ENCODE results near the gene TRAF5. TPM values are rescaled to one million over a fixed set of nuclear protein-coding genes. Genes with fewer than 3 reads are reported as not detected.
"Not testable (repeated sequence)": the region's sequence is repeated elsewhere in the genome, so short reads cannot be mapped to it uniquely, and the experiment has no call there.

The TRAF5 gene
- total and polyA plus RNA-seq, 4 donors = 0.68 to 3.3 (median 1.6) TPM

DNA sequence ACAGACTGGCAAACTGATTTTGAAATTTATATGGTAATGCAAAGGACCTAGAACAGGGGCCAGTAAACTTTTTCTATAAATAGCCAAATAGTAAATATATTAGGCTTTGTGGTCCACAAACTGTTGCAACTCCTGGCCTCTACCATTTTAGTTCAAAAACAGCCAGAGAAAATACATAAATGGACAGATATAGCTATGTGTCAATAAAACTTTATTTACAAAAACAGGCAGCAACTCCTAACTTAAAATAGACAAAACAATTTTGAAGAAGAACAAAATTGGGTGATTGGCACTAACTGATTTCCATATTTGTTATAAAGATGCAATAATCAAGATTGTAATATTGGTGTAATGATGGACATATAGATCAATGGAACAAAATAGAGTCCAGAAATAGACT lies 6.7 kb upstream of the TRAF5 start:
- no peaks in the 10 kb centered on the region for H3K4me1 ChIP-seq (ENCODE audit: control insufficient read depth in 4 of 4, insufficient read depth in 4 of 4, low read length in 3 of 4)
- no peaks in the 10 kb centered on the region for H3K27me3 ChIP-seq (ENCODE audit: control insufficient read depth in 4 of 4, insufficient read depth in 4 of 4, low read length in 3 of 4)
- peaks cover 0 to 10% (median 2%) of the 10 kb centered on the region in 4 donors for H3K36me3 ChIP-seq (ENCODE audit: control insufficient read depth in 4 of 4, insufficient read depth in 3 of 4, low read depth in 1 of 4, low read length in 3 of 4)
- H3K4me3 ChIP-seq (ENCODE audit: low read depth in 1 of 3, low read length in 3 of 3) = no peak overlapping the region
- TF ChIP-seq HNF4G (IDR thresholded peaks at IDR 0.05) = no peak
- no peak for TF ChIP-seq SP1 (IDR thresholded peaks at IDR 0.05)
- TF ChIP-seq, protein P1, sequence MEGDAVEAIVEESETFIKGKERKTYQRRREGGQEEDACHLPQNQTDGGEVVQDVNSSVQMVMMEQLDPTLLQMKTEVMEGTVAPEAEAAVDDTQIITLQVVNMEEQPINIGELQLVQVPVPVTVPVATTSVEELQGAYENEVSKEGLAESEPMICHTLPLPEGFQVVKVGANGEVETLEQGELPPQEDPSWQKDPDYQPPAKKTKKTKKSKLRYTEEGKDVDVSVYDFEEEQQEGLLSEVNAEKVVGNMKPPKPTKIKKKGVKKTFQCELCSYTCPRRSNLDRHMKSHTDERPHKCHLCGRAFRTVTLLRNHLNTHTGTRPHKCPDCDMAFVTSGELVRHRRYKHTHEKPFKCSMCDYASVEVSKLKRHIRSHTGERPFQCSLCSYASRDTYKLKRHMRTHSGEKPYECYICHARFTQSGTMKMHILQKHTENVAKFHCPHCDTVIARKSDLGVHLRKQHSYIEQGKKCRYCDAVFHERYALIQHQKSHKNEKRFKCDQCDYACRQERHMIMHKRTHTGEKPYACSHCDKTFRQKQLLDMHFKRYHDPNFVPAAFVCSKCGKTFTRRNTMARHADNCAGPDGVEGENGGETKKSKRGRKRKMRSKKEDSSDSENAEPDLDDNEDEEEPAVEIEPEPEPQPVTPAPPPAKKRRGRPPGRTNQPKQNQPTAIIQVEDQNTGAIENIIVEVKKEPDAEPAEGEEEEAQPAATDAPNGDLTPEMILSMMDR (IDR thresholded peaks at IDR 0.05; ENCODE audit: low read depth, low read length, missing input control) = no peak
- no peak for DNase-seq (ENCODE audit: low spot score)
- H3K9me3 ChIP-seq (ENCODE audit: control insufficient read depth in 4 of 4, low read length in 3 of 4) = no peaks in the 10 kb centered on the region
- H3K9ac ChIP-seq (ENCODE audit: low read depth in 1 of 2, low read length in 2 of 2) = no peak overlapping the region
- no peak overlapping the region for H3K27ac ChIP-seq (ENCODE audit: low read depth in 1 of 2, low read length in 2 of 2)

DNA sequence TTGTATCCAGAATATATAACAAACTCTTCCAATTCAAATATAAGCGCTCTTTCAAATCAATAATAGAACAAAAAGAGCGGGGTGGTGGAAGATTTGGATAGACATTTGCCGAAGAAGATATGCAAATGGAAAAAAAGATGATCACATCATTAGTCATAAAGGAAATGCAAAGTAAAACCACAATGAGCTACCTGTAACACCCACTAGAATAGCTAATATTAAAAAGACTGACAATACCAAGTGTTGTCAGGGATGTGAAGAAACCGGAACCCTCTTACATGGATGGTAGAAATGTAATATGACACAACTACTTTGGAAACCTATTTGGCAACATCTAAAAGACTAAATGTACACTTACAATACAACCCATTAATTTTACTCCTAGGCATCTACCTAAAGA lies 5.7 kb upstream of the TRAF5 start:
- H3K4me3 ChIP-seq (ENCODE audit: low read depth in 1 of 3, low read length in 3 of 3) = no peak overlapping the region
- H3K4me1 ChIP-seq (ENCODE audit: control insufficient read depth in 4 of 4, insufficient read depth in 4 of 4, low read length in 3 of 4) = no peaks in the 10 kb centered on the region
- H3K9ac ChIP-seq (ENCODE audit: low read depth in 1 of 2, low read length in 2 of 2) = no peak overlapping the region
- DNase-seq (ENCODE audit: low spot score) = no peak
- peaks cover 0 to 4% (median 0%) of the 10 kb centered on the region in 4 donors for H3K36me3 ChIP-seq (ENCODE audit: control insufficient read depth in 4 of 4, insufficient read depth in 3 of 4, low read depth in 1 of 4, low read length in 3 of 4)
- TF ChIP-seq SP1 (IDR thresholded peaks at IDR 0.05) (no peak), RXRA (IDR thresholded peaks at IDR 0.05) (no peak), GABPA (IDR thresholded peaks at IDR 0.05 in 1 of 2, conservative IDR thresholded peaks at IDR 0.05 in 1 of 2) (no peak), JUND (IDR thresholded peaks at IDR 0.05) (no peak), NR2F2 (IDR thresholded peaks at IDR 0.05) (no peak), FOXA1 (IDR thresholded peaks at IDR 0.05) (no peak), EGR1 (IDR thresholded peaks at IDR 0.05; ENCODE audit: low read depth in 2 of 2) (no peak)
- TF ChIP-seq, protein P2, sequence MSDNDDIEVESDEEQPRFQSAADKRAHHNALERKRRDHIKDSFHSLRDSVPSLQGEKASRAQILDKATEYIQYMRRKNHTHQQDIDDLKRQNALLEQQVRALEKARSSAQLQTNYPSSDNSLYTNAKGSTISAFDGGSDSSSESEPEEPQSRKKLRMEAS (IDR thresholded peaks at IDR 0.05) = no peak
- TF ChIP-seq, protein P3, sequence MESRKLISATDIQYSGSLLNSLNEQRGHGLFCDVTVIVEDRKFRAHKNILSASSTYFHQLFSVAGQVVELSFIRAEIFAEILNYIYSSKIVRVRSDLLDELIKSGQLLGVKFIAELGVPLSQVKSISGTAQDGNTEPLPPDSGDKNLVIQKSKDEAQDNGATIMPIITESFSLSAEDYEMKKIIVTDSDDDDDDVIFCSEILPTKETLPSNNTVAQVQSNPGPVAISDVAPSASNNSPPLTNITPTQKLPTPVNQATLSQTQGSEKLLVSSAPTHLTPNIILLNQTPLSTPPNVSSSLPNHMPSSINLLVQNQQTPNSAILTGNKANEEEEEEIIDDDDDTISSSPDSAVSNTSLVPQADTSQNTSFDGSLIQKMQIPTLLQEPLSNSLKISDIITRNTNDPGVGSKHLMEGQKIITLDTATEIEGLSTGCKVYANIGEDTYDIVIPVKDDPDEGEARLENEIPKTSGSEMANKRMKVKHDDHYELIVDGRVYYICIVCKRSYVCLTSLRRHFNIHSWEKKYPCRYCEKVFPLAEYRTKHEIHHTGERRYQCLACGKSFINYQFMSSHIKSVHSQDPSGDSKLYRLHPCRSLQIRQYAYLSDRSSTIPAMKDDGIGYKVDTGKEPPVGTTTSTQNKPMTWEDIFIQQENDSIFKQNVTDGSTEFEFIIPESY (IDR thresholded peaks at IDR 0.05) = no peak
- 92% methylated on average over 4 of the region's 4 CpGs for WGBS
- no peaks in the 10 kb centered on the region for H3K9me3 ChIP-seq (ENCODE audit: control insufficient read depth in 4 of 4, low read length in 3 of 4)
- no peak overlapping the region for H3K27ac ChIP-seq (ENCODE audit: low read depth in 1 of 2, low read length in 2 of 2)
- H3K27me3 ChIP-seq (ENCODE audit: control insufficient read depth in 4 of 4, insufficient read depth in 4 of 4, low read length in 3 of 4) = no peaks in the 10 kb centered on the region

DNA sequence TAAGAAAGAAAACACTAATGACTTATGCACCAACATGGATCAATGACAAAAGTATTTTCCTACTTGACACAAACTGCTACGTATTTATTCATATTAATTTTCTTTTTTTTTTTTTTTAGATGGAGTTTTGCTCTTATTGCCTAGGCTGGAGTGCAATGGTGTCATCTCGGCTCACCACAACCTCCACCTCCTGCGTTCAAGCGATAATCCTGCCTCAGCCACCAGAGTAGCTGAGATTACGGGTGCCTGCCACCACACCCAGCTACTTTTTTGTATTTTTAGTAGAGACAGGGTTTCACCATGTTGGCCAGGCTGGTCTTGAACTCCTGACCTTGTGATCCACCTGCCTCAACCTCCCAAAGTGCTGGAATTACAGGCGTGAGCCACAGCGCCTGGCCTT lies 5.0 kb upstream of the TRAF5 start:
- not testable (repeated sequence) for H3K4me1 ChIP-seq (ENCODE audit: control insufficient read depth in 4 of 4, insufficient read depth in 4 of 4, low read length in 3 of 4); H3K4me3 ChIP-seq (ENCODE audit: low read depth in 1 of 3, low read length in 3 of 3)

More for the DNA sequence above, 5.0 kb upstream of the TRAF5 start:
- H3K36me3 ChIP-seq (ENCODE audit: control insufficient read depth in 4 of 4, insufficient read depth in 3 of 4, low read depth in 1 of 4, low read length in 3 of 4); H3K27me3 ChIP-seq (ENCODE audit: control insufficient read depth in 4 of 4, insufficient read depth in 4 of 4, low read length in 3 of 4); H3K9ac ChIP-seq (ENCODE audit: low read depth in 1 of 2, low read length in 2 of 2); H3K27ac ChIP-seq (ENCODE audit: low read depth in 1 of 2, low read length in 2 of 2); DNase-seq (ENCODE audit: low spot score); H3K9me3 ChIP-seq (ENCODE audit: control insufficient read depth in 4 of 4, low read length in 3 of 4): not testable (repeated sequence)
- 96% methylated on average over 7 of the region's 7 CpGs for WGBS
